GM19043 (cell line): ENCODE measurements around the gene NF2.

Source experiments
- ATAC-seq: cut with Tn5 transposase; IDR thresholded peaks from one replicate; pipeline ENCODE4 v1.9.1; 2021; ENCODE audit warnings: low read depth; ENCODE audit not compliant: unreplicated experiment

NF2 gene

DNA sequence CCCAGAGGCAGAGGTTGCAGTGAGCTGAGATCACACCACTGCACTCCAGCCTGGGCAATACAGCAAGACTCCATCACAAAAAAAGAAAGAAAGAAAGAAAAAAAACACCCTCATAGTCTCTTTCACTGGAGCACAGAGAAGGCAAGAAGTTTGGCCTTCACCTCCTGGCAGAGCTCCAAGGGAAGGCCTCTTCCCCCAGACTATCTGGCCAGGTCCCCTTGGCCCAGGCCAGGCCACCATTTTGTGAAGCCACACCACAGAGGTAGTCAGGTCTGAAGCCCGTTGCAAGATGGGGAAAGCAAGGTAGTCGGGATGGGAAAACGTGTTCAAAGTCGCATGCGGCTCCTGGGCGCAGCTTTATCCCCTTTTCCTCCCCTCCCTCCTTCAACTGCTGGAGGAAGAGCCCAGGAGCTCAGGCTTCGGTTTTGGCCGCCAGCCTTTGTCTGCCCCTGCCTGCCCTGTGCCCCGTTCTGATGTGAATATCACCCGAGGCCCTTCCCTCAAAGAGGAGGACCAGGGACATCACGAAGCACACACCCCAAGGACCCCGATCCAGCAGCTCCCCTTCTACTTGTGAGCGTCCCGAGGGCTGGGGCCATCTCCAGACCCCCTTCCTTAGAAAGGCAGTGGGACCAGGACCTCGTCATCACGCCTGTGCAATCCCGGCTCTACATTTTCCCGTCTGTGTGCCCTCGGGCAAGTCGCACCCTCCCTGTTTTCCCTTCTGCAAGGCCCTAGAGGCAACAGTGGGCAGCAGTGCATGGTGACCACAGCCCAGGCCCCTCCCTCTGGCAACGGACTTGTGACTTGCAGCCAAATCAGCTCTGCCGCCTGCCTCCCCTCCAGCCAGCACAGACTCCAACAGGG lies 134.1 kb downstream of the NF2 start:
- no peak for ATAC-seq

DNA sequence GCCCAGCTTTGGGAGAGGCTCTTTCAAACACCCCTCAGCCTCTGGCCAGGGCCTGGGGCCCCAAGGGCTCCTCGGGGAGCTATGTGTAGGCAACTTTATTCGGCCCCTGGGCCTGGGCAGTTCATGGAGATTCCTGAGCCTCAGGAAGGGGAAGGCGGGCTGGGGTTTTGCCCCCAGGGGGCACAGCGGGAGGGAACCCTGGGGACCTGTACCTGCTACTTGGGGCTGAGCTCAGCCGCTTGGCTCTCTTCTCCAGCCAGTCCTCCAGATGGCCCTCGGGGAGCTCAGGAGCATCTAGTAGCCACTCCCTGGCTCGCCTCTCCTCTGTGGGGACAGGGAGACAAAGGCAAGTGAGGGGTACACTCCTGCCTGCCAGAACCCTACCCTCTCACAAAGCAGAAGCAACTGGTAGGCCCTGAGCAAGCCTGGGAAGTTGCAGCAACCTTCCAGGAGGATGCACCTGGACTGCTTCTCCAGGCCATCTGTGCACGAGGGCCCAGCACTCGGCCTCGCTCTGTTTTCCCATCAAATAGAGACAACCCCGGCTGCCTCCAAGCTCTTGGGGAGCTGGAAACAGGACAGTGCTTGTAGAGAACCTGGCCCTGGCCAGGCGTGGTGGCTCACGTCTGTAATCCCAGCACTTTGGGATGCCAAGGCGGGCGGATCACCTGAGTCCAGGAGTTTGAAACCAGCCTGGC lies 134.8 kb downstream of the NF2 start:
- no peak for ATAC-seq

DNA sequence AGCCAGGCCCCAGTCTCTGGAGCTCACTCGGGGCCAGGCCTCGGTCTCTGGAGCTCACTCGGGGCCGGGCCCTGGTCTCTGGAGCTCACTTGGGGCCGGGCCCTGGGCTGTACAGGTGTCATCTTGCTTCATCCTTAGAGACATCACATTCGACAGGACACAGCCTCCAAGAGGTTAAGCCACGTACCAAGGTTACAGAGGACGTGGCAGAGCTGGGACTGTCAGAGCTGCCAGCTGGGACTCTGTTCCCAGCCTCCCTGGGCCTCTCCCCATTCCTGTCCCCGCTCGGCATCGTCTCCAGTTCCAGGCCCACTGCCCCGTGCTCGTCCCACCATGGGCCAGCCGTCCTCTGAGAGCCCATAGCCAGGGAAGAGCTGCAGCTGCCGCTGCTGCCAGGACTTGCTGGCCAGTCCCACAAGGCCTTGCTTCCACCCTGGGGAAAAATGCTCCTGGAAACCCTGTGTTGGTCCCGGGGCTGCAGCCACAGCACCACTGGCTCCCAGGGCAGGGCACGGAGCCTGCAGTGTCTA lies 136.0 kb downstream of the NF2 start:
- no peak for ATAC-seq

DNA sequence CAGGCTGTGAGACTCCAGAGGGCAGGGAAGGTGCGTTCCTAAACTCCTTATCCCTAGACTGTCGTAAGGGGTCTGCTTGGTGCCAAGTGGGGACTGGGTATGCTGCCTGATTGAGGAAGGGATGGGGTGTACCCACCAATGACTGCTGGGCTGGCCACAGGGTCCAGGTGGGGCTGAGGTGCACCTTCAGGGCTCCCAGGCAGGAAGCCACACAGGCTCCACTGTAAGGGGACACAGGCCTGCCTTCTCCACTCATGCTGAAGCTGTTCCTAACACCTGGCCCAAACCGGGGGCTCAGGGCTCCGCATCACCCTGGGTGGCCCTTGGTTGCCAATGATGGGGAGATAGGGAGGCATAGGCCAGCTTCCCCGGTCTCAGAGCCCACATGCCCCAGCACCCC lies 136.8 kb downstream of the NF2 start:
- no peak for ATAC-seq

DNA sequence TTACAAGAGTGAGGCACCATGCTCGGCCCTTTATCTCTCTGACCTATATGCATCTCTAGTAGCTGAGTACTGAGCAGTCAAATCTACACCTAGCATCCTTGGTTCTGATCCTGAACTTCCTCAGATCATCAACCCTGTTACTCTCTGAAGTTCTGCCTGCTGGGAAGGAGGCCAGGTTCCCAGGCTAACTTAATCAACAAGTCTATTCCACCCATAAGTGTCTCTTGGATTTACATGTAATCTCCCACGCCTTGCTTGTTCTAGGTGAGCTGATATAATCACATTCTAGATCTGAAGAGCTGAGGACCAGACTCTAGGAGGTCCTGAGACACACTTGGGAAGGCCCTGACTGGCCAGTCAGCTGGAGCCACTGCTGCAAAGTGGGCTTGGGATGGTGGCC lies 138.5 kb downstream of the NF2 start:
- no peak for ATAC-seq

DNA sequence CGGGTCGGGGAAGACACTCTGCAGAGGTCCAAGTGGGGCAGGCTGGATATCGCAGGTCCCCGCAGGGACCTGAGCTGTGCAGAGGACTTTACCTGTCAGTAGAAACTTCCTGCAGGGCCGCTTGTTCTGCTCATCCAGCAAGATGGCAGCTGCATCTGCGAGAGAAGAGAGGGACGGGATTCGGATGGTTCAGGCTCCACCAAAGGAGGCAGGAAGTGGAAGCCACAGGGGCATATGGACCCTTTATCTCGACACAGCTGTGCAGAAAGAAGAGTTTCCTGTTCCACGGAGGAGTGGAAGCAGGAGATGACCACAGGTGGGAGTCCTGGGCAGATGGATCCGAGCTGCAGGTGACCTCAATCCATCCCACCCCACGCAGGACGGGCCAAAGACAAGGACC lies 138.9 kb downstream of the NF2 start:
- ATAC-seq = no peak

DNA sequence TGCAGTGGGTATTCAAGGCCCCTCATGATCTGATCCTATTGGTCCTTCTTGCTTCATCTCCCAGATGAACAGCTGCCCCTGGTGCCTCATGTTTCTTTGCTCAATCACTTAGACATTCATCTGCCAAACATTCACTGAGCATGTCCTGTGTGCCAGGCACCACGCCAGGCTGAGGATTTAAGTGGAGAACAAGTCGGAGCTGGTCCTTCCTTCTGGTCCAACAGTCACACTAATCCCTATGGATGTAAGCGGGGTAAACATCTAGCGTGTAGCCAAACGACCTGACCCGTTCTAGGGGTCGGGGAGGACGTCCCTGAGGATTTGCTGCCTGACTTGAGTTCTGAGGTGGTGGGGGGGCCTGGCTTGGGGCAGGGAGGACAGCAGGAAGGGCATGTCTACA lies 141.5 kb downstream of the NF2 start:
- ATAC-seq = no peak

DNA sequence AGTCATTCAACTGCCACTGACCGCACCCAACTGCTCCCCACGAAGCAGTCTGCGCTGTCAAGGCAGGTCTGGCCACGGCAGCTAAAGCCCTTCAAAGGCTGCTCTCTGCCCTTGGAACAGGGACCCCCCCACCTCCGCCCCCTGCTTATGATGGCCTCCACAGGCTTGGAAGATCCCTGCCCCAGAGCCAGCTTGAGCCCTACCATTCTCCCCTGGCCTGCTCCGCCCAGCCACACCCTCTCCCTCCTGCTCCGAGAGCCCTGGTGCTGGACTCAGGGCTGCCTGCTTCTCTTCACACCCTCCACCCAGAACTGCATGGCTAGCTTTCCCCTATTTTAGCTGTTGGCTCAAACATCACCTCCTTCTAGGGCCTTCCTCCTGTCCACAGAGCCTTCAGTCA lies 144.4 kb downstream of the NF2 start:
- no peak for ATAC-seq
